ENCODE results near the gene SUN1.

SUN1 gene

GRCh38 chr7:879706-880105, 47.4 kb downstream of the SUN1 start:
- DNase-seq = no peak

- no peak for DNase-seq
These were observed 48.2 kb downstream of the SUN1 start for GRCh38 chr7:880450-880849.

GRCh38 chr7:881441-882234, 49.4 kb downstream of the SUN1 start:
- DNase-seq = no peak

GRCh38 chr7:882336-883035, 50.2 kb downstream of the SUN1 start:
- DNase-seq = no peak

GRCh38 chr7:883055-884021, 51.1 kb downstream of the SUN1 start:
- no peak for DNase-seq

- DNase-seq = no peak
These were observed 52.1 kb downstream of the SUN1 start for GRCh38 chr7:884191-885003.

- no peak for DNase-seq
These were observed 53.1 kb downstream of the SUN1 start for GRCh38 chr7:885261-885892.

- DNase-seq = no peak
These were observed 53.8 kb downstream of the SUN1 start for GRCh38 chr7:885893-886625.

- DNase-seq = no peak
These were observed 54.6 kb downstream of the SUN1 start for GRCh38 chr7:886626-887487.

GRCh38 chr7:887488-887820, 55.2 kb downstream of the SUN1 start:
- DNase-seq = no peak

GRCh38 chr7:888081-889024, 56.1 kb downstream of the SUN1 start:
- DNase-seq = no peak

GRCh38 chr7:889025-889390, 56.7 kb downstream of the SUN1 start:
- no peak for DNase-seq

- no peak for DNase-seq
These were observed 57.1 kb downstream of the SUN1 start for GRCh38 chr7:889391-889790.

GRCh38 chr7:890868-891267, 58.6 kb downstream of the SUN1 start:
- DNase-seq = no peak

GRCh38 chr7:891291-891690, 59.0 kb downstream of the SUN1 start:
- no peak for DNase-seq

GRCh38 chr7:891805-892204, 59.5 kb downstream of the SUN1 start:
- no peak for DNase-seq

- no peak for DNase-seq
These were observed 60.6 kb downstream of the SUN1 start for GRCh38 chr7:892648-893593.

- DNase-seq = no peak
These were observed 61.4 kb downstream of the SUN1 start for GRCh38 chr7:893686-894085.
